AG04449 (cell line): Measurements from ENCODE around the gene UBE2V1.
"Not testable (repeated sequence)": the region's sequence is repeated elsewhere in the genome, so short reads cannot be mapped to it uniquely, and the experiment has no call there.

Experiments
- CTCF ChIA-PET: fragments of 350-600 bp; formaldehyde crosslinking; extraction: SDS; loops from one replicate; lab custom pipeline; 2021; ENCODE audit warnings: antibody characterized with exemption; lab: Yijun Ruan, JAX
- POLR2A ChIA-PET: fragments of 400-600, 350-600 bp; formaldehyde crosslinking; extraction: SDS; loops from one replicate; lab custom pipeline; 2020; ENCODE audit warnings: antibody characterized with exemption, inconsistent platforms; lab: Yijun Ruan, JAX
- DNase-seq: peaks from one replicate; pipeline ENCODE4 v3.0.0-alpha.2; 2010; ENCODE audit warnings: low read depth, low spot score
- H3K4me3 ChIP-seq: 2 replicates; pipeline ENCODE4 v1.5.1; 2011; ENCODE audit warnings: low read depth, mild to moderate bottlenecking, control low read depth, low read length
- CTCF ChIP-seq: IDR thresholded peaks from one replicate; pipeline ENCODE4 v1.5.1; 2011; ENCODE audit warnings: mild to moderate bottlenecking, moderate library complexity, low read length, control low read depth, inconsistent platforms; ENCODE audit not compliant: insufficient read depth; ENCODE audit errors: missing control alignments

Gene UBE2V1

DNA sequence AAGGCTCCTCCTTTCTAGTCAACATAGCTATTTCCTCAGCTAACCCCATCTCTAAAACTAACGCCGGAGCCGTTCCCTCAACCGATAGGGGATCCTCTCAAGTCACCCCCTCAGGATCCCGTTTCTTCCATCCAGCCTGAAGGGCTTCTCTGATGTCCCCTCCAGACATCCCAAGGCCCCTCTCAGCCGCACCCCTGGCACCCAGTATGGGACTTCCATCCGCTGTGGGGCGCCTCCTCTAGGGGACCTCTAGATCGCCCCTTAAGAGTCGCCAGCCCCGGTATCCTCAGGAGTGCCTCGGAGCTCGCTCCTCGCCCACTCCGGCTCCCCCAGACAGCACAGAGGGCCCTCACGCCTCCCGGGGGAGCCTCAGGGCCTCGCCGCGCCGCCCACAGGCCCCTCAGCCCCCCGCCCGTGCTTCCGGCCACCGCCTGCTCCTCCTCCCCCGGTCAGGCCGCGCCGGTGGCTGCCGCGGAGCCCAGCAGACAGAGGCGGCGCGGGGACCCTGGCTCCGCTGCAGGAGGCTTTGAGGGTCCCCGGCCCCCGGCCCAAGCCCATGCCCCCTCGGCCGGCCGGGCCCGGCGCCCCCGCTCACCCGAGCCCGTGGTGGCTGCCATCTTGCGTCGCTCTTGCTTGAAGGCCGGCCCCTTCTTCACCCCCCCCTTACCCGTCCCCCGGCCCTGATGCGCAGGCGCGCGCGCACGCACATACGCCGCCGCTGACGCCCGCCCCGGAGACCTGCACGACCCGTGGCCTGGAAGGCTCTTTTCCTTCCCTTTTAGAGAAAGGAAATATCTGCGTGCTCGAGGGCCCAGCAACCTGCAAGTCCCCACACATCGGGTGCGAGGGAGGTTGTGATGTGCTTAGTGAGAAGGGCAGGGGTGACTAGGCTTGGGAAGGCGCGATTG lies at the start of gene UBE2V1:
UBE2V1 (minus strand) TSS at position 639 of the 908 bp plus-strand sequence; CDS start at position 617, 22 bp downstream.
- peak; percentile 43 for TF ChIP-seq CTCF
- DNase-seq = no peak
- CTCF ChIA-PET = interaction anchor here (0.6 to 2.1 kb wide), 8 partner anchors 10 to 408 kb away, joined by 3 to 8 read pairs (median 4); no protein-coding TSS in a partner anchor
- H3K4me3 ChIP-seq = peak within 1 kb of the TSS; percentile 89
- POLR2A ChIA-PET = interaction anchor here (0.6 to 1.4 kb wide), 4 partner anchors 15 to 54 kb away, joined by 3 to 4 read pairs (median 4); no protein-coding TSS in a partner anchor

- CTCF ChIA-PET = interaction anchor here (1.1 to 1.2 kb wide), 2 partner anchors 7 to 17 kb away, joined by 3 to 4 read pairs; no protein-coding TSS in a partner anchor
- H3K4me3 ChIP-seq, POLR2A ChIA-PET, DNase-seq: not testable (repeated sequence)
Observed at GRCh38 chr20:50161494-50161893, 48.5 kb upstream of the UBE2V1 start.

DNA sequence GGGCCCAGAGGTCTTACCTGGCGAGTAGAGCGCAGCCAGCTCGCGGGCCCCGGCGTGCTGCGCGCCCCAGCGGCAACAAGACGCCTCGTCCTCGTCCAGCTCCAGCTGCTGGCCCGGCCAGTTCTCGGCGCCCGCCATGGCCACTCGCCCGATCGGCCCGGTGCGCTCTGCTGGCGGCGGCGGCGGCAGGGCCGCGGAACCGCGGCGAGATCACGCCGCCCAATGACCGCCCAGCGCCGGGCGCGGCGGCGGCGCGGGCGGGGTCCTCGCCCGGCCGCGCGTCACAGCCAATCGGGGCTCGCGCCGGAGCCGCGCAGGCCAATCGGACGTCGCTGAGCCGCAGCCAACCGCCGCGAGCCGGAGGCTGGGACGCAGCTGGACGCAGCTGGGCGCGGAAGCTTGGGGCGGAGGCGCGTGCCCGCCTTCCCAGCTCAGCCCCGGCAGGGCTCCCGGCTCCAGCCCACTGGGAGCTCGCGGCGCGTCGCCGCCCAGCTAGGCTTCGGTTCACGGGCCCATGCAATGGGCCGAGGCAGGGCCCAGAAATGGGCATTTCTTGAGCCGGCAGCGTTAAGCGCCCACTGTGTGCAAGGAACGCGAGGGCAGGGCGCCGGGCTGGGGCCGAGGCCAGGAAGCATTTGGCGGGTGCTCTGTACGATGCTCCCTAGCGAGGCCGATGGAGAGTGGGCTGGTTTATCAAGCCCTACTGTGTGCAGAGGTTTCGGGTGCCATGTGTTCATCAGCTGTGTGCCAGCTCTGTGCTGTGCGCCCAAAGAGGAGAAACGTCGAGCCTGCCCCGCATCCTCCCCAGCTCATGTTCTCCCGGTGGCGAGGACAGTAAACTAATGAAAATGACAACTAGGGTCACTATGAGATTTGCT lies 40.8 kb upstream of the UBE2V1 start, which contains the start of gene PEDS1:
PEDS1 (minus strand) TSS at position 224 of the 878 bp plus-strand sequence; CDS start at position 138, 86 bp downstream.
- CTCF ChIA-PET = interaction anchor here (0.6 to 2.9 kb wide), 14 partner anchors 8 to 174 kb away, joined by 3 to 24 read pairs (median 6); no protein-coding TSS in a partner anchor
- no peak for DNase-seq
- POLR2A ChIA-PET = interaction anchor here (0.6 to 1.8 kb wide), 7 partner anchors 9 to 604 kb away, joined by 4 to 8 read pairs (median 5); partner anchors contain the start of gene UBE2V1

DNA sequence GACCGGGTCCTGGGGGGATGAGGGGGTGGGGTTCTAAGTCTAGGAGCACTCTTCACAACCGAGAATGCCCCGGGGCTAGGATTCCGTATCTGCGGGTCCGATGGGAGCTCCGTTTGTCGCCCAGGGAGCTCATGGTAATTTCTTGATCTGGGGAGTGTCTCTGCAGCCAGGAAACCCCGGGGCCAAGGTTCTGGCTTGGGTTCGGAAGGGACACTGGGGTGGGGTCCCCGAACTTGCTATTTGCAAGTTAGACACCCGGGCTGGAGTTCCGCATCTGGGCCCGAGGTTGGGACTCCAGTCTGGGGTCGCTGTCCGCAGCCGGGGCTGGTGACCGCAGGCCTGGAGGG lies 40.2 kb upstream of the UBE2V1 start:
- CTCF ChIA-PET = interaction anchor here (0.6 to 2.9 kb wide), 12 partner anchors 8 to 174 kb away, joined by 3 to 24 read pairs (median 8); no protein-coding TSS in a partner anchor
- TF ChIP-seq CTCF = no peak
- peak overlapping the region; percentile 89 for H3K4me3 ChIP-seq
- POLR2A ChIA-PET = interaction anchor here (0.9 to 1.8 kb wide), 5 partner anchors 9 to 37 kb away, joined by 4 to 7 read pairs (median 5); no protein-coding TSS in a partner anchor
- DNase-seq = no peak

More for the DNA sequence above, 40.8 kb upstream of the UBE2V1 start, which contains the start of gene PEDS1:
- TF ChIP-seq CTCF = no peak
- H3K4me3 ChIP-seq = peak within 1 kb of the TSS; percentile 89

DNA sequence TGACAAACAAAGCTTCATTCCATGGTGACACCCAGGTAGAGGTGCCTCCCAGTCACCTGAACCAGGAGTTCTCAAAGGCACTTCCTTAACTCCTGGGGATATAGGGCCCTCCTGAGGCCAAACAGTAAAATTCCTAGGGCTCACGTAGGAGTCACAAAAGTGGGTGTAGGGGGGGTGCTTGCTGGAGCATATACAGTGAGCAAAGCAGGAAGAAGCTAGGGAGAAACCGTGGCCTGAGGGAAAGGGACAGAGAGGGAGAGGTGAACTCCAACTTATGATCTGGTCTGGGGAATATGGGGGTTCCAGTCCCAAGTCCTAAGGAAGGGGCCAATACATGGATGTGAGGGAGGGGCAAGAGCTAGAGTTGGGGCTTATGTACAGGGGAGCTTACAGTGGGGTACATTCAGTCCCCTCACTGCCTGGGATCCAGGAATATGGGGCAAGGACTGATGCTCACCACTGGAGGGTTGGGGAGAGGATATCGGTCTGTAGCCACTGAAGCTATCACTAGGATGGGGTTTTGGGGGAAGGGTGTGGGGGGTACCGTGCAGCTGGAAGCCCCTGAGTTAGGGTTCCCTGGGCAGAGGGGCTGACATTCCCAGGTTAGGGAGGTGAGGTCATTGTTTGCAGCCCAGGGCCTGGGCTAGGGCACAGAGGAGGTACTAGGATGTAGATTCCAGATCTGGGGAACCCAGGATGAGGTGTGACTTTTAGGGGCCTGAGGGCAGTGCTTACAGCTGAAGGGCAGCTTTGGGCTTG lies 39.6 kb upstream of the UBE2V1 start:
- POLR2A ChIA-PET = interaction anchor here (1.5 to 1.8 kb wide), 2 partner anchors 15 to 37 kb away, joined by 5 read pairs; no protein-coding TSS in a partner anchor
- CTCF ChIA-PET = interaction anchor here (0.8 to 2.9 kb wide), 10 partner anchors 8 to 173 kb away, joined by 3 to 24 read pairs (median 8); no protein-coding TSS in a partner anchor

More for the DNA sequence above, 39.6 kb upstream of the UBE2V1 start:
- TF ChIP-seq CTCF = no peak
- no peak for DNase-seq
- H3K4me3 ChIP-seq = peak overlapping the region; percentile 89
